ENCODE measurements around the gene NKG7.

DNA sequence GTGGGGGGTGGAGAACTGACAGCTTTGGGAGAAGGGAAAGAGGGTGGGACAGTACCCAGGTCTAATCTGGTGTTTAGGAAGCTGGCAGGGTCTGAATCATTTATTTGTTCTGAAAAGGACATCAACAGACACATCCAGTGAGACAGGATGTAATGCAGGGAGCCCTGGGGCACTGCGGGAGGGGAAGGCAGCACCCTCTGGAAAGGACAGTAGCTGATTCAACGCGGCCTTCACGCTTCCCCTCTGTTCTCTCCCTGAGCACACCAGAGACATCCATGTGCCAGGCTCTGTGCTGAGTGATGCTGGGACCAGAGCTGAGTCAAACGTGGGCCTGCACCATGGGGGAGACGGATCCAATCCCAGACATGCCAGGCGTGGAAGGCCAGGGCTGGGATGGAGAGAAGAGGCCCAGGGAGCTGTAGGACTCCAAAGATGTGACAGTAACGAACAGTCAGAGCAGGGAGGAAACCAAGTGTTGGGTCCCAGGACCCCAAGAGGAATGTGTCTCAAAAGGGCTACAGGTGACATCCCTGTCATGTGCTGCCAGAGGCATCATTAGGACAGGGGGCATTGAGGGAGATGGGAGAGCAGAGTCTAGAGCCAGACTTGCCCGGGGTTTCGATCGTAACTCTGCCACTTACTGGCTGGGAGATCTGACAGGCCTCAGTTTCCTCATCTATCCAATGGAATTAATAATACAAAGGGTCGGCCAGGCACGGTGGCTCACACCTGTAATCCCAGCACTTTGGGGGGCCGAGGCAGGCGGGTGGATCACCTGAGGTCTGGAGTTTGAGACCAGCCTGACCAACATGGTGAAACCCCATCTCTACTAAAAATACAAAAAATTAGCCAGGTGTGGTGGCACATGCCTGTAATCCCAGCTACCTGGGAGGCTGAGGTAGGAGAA lies 8.0 kb downstream of the NKG7 start:
- TF ChIP-seq, protein P1, sequence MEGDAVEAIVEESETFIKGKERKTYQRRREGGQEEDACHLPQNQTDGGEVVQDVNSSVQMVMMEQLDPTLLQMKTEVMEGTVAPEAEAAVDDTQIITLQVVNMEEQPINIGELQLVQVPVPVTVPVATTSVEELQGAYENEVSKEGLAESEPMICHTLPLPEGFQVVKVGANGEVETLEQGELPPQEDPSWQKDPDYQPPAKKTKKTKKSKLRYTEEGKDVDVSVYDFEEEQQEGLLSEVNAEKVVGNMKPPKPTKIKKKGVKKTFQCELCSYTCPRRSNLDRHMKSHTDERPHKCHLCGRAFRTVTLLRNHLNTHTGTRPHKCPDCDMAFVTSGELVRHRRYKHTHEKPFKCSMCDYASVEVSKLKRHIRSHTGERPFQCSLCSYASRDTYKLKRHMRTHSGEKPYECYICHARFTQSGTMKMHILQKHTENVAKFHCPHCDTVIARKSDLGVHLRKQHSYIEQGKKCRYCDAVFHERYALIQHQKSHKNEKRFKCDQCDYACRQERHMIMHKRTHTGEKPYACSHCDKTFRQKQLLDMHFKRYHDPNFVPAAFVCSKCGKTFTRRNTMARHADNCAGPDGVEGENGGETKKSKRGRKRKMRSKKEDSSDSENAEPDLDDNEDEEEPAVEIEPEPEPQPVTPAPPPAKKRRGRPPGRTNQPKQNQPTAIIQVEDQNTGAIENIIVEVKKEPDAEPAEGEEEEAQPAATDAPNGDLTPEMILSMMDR (conservative IDR thresholded peaks at IDR 0.05; ENCODE audit: low read depth, low read length), result no peak
- no peak for TF ChIP-seq EZH2 (IDR thresholded peaks at IDR 0.05; ENCODE audit: borderline replicate concordance, low read depth, low read length, poor library complexity, severe bottlenecking)

All from A673 (cell line).